Activated B cell treated with CpG ODN at 0.5 μM for 24 hours (primary cell): ENCODE measurements around the gene LDB2. TPM values are rescaled to one million over a fixed set of nuclear protein-coding genes. Genes with fewer than 3 reads are reported as not detected.

Experiments used
- ATAC-seq: fragments of 200-7000 bp; cut with Tn5 transposase; one replicate; pipeline ENCODE4 v1.10.0; 2021; ENCODE audit warnings: low read depth, mild to moderate bottlenecking, moderate library complexity
- CTCF ChIA-PET: fragments of 350-600 bp; sonication (Branson Sonifier 250); formaldehyde crosslinking; loops from one replicate; lab custom pipeline; 2021; ENCODE audit warnings: antibody characterized with exemption; lab: Charles Lee
- POLR2A ChIA-PET: fragments of 350-600 bp; sonication (Branson Sonifier 250); formaldehyde crosslinking; loops from one replicate; lab custom pipeline; 2021; ENCODE audit warnings: antibody characterized with exemption; lab: Charles Lee
- DNase-seq: peaks from one replicate; pipeline ENCODE4 v3.0.0; 2022
- H3K27ac Mint-ChIP-seq: one replicate; pipeline ENCODE4 v1.8.0; 2020; ENCODE audit warnings: mixed read lengths
- H3K27me3 Mint-ChIP-seq: one replicate; pipeline ENCODE4 v1.8.0; 2021; ENCODE audit warnings: mixed read lengths
- H3K36me3 Mint-ChIP-seq: one replicate; pipeline ENCODE4 v1.8.0; 2021; ENCODE audit warnings: low read depth, mixed read lengths
- H3K4me1 Mint-ChIP-seq: one replicate; pipeline ENCODE4 v1.8.0; 2021; ENCODE audit warnings: mixed read lengths
- H3K4me3 Mint-ChIP-seq: one replicate; pipeline ENCODE4 v1.8.0; 2020; ENCODE audit warnings: mild to moderate bottlenecking, mixed read lengths
- H3K9me3 Mint-ChIP-seq: one replicate; pipeline ENCODE4 v1.8.0; 2020; ENCODE audit warnings: mixed read lengths
- CTCF ChIP-seq: fragments of 200-600 bp; IDR thresholded peaks from one replicate; pipeline ENCODE4 v1.8.0; 2022; ENCODE audit warnings: antibody characterized with exemption, mild to moderate bottlenecking
- intact Hi-C: fragments of 100-400 bp; cut with micrococcal nuclease; formaldehyde crosslinking; loops from one replicate; pipeline ENCODE4 v1.15.1; 2024
- total RNA-seq: library from RNA; stranded (reverse); gene quantifications from 2 replicates; pipeline ENCODE4 v1.2.3, GENCODE V29; 2022

The LDB2 gene
- not detected in 2 replicates for total RNA-seq

- DNase-seq, result no peak
- Mint-ChIP-seq H3K4me3 (no peak within 1 kb of the TSS), H3K27ac (no peak within 1 kb of the TSS), H3K36me3 (no peaks in the 10 kb centered on the region), H3K4me1 (peaks cover under 1% of the 10 kb centered on the region), H3K27me3 (peaks cover 11% of the 10 kb centered on the region), H3K9me3 (no peaks in the 10 kb centered on the region)
- intact Hi-C loops, result no loop called here
- POLR2A ChIA-PET, result no interaction called here
- TF ChIP-seq CTCF, result no peak
- ATAC-seq, result no peak
- CTCF ChIA-PET, result no interaction called here
Observed at GRCh38 chr4:16897991-16898827, at the start of gene LDB2. TSS of gene LDB2 (minus strand) at chr4:16898645.

DNA sequence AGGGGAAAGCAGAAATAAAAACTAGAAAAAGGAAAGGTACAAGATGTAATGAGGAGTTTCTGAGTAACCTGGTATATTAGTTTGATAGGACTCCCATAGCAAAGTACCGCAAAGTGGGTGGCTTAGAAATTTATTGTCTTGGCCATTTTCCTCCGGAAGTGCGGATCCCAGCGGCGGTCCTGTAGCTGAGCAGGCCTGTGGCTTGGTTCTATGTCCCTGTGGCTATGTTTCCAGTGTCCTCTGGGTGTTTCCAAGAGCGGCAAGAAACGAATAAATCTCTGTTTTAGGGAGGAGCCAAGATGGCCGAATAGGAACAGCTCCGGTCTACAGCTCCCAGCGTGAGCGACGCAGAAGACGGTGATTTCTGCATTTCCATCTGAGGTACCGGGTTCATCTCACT lies 44.0 kb upstream of the LDB2 start:
- no peaks in the 10 kb centered on the region for H3K36me3 Mint-ChIP-seq
- TF ChIP-seq CTCF, result no peak
- no peaks in the 10 kb centered on the region for H3K27me3 Mint-ChIP-seq
- no peak overlapping the region for H3K4me3 Mint-ChIP-seq
- intact Hi-C loops, result no loop called here
- DNase-seq (no peak), ATAC-seq (no peak)
- ChIA-PET POLR2A (no interaction called here), CTCF (no interaction called here)
- peaks cover 2% of the 10 kb centered on the region for H3K9me3 Mint-ChIP-seq
- no peaks in the 10 kb centered on the region for H3K4me1 Mint-ChIP-seq
- no peak overlapping the region for H3K27ac Mint-ChIP-seq

DNA sequence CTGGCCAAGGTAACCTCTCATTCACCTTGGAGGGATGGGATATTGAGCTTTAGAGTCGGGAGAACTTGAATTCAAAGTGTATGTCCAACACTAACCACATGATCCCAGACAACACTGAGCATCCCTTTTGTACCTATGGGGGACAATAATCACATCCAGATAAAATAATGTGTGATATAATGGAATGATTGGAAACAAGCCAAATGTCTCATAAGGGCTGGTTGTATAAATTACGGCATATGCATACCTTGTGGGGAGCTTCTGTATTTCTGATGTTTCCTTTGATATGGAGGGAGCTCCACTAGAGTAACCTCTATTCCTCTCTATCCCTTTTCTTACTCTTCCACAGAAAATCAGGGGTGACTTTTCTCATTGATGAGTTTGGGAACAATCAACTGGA lies 40.7 kb upstream of the LDB2 start:
- H3K27ac Mint-ChIP-seq, result no peak overlapping the region
- H3K27me3 Mint-ChIP-seq, result no peaks in the 10 kb centered on the region
- H3K9me3 Mint-ChIP-seq, result peaks cover 2% of the 10 kb centered on the region
- ATAC-seq (no peak), DNase-seq (no peak)
- H3K36me3 Mint-ChIP-seq, result no peaks in the 10 kb centered on the region
- ChIA-PET POLR2A (no interaction called here), CTCF (no interaction called here)
- no peak overlapping the region for H3K4me3 Mint-ChIP-seq
- no peaks in the 10 kb centered on the region for H3K4me1 Mint-ChIP-seq
- TF ChIP-seq CTCF, result no peak
- intact Hi-C loops, result no loop called here

DNA sequence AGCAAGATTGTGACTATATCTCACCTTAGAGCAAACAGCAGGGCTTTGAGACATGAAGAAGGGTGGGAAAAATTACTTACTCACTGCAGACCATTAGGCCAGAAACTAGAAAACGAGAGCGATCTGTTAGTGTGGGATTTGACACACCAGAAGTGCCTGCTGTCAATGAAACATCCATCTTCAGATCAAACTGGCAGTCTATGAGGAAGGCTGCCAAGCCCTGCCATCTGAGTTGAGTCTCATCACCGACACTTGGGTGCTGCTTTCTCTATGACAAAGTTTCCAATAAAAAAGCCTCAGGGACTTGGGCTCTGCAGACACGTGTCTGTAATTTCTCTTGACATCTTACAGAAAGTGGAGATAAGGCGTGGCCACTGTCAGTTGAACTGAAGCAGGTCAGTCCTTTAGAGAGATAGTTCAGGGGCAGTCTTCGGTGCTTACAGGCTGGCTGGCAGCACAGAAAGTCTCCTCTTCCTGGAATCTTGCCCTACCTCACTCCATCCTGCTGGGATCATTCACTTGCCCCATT lies 40.1 kb upstream of the LDB2 start:
- no peak for TF ChIP-seq CTCF
- ATAC-seq, result no peak
- Mint-ChIP-seq H3K4me3 (no peak overlapping the region), H3K9me3 (peaks cover 2% of the 10 kb centered on the region), H3K4me1 (no peaks in the 10 kb centered on the region), H3K27me3 (no peaks in the 10 kb centered on the region), H3K36me3 (no peaks in the 10 kb centered on the region), H3K27ac (no peak overlapping the region)
- intact Hi-C loops, result no loop called here
- ChIA-PET POLR2A (no interaction called here), CTCF (no interaction called here)
- no peak for DNase-seq

DNA sequence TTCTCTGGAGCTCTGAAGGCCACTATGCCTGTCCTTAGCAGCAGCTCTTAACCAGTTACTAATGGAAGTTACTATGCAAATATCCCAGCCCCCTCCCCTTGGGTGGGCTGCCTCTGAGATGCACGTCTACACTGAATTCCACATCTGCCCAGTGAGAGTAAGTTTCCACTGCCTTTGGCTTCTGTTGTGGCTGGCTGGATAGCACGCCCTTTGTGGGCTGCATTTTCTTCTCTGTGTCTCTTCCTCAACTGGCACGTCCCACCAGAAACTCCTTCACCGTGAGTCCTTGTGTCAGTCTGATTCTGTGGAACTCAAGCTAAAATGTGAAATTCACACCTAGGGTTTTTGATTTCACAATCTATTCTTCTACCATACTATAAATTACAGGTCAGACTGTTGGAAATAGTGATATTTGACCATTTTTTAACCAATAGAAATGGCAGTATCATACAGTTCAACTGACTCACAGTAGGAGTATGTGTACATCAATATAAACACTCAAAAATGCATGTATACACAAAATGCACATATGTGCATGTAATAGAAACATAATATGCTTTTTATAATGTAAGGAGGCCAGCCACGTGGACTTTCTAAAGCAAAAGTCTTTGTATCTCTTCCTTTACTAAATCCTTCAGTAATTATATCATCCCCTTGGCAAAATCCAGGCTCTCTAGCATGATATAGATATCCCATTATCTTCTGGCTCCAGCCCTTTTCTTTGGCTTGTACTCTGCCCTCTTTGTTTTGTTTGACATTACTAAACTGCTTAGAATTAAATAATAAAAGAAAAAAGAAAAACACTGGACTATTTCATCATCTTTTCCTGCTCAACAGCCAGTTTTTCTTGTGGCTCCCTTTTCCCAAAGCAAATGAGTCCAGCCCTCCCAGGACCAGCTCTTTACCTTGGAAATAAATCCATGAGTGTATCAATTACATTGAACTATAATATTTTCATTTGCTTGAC lies 33.2 kb upstream of the LDB2 start:
- ChIA-PET CTCF (no interaction called here), POLR2A (no interaction called here)
- no peak for TF ChIP-seq CTCF

More for the DNA sequence above, 33.2 kb upstream of the LDB2 start:
- Mint-ChIP-seq H3K9me3 (no peaks in the 10 kb centered on the region), H3K27me3 (no peaks in the 10 kb centered on the region), H3K4me1 (no peaks in the 10 kb centered on the region), H3K27ac (no peak overlapping the region), H3K36me3 (no peaks in the 10 kb centered on the region), H3K4me3 (no peak overlapping the region)
- no peak for DNase-seq
- ATAC-seq, result no peak
- intact Hi-C loops, result no loop called here
